KMS-11 (cell line): ENCODE data around the gene SYT1.

Experiments
- H2AFZ ChIP-seq: fragments of 200-600 bp; sonication (generic); 2 replicates; pipeline ENCODE4 v1.6.1; 2016; ENCODE audit warnings: antibody characterized with exemption, mixed run types, low read depth
- H3K27ac ChIP-seq: fragments of 200-600 bp; sonication (generic); 2 replicates; pipeline ENCODE4 v1.6.1; 2016; ENCODE audit warnings: mild to moderate bottlenecking, mixed run types
- H3K27me3 ChIP-seq: fragments of 200-600 bp; sonication (generic); 2 replicates; pipeline ENCODE4 v1.6.1; 2017; ENCODE audit warnings: mild to moderate bottlenecking, low read depth, mixed run types, moderate library complexity; ENCODE audit not compliant: insufficient read depth
- H3K36me3 ChIP-seq: fragments of 200-600 bp; sonication (generic); 2 replicates; pipeline ENCODE4 v1.6.1; 2017; ENCODE audit warnings: mild to moderate bottlenecking, mixed run types; ENCODE audit not compliant: insufficient read depth
- H3K4me1 ChIP-seq: fragments of 200-600 bp; sonication (generic); 2 replicates; pipeline ENCODE4 v1.6.1; 2016; ENCODE audit warnings: mild to moderate bottlenecking, low read depth, mixed run types; ENCODE audit not compliant: poor library complexity, severe bottlenecking
- H3K4me2 ChIP-seq: fragments of 200-600 bp; sonication (generic); 2 replicates; pipeline ENCODE4 v1.7.0; 2016; ENCODE audit warnings: mild to moderate bottlenecking, mixed run types
- H3K4me3 ChIP-seq: fragments of 200-600 bp; sonication (generic); IDR thresholded peaks from 2 replicates; pipeline ENCODE4 v1.6.1; 2017; ENCODE audit warnings: low read depth, low read length, mixed read lengths; ENCODE audit not compliant: insufficient read depth
- H3K79me2 ChIP-seq: fragments of 200-600 bp; sonication (generic); 2 replicates; pipeline ENCODE4 v1.6.1; 2016; ENCODE audit warnings: low read depth, mixed run types; ENCODE audit not compliant: insufficient read depth
- H3K9ac ChIP-seq: fragments of 200-600 bp; sonication (generic); 2 replicates; pipeline ENCODE4 v1.6.1; 2016; ENCODE audit warnings: mild to moderate bottlenecking, mixed run types
- H4K20me1 ChIP-seq: fragments of 200-600 bp; sonication (generic); 2 replicates; pipeline ENCODE4 v1.6.1; 2016; ENCODE audit warnings: mild to moderate bottlenecking, mixed run types; ENCODE audit not compliant: insufficient read depth
- TF ChIP-seq, protein P1 (sequence below): fragments of 200-600 bp; sonication (generic); conservative IDR thresholded peaks from 2 replicates; pipeline ENCODE4 v1.6.1; 2017; ENCODE audit warnings: low read depth, mild to moderate bottlenecking, antibody characterized with exemption, low read length, moderate library complexity, mixed read lengths

Gene SYT1

DNA sequence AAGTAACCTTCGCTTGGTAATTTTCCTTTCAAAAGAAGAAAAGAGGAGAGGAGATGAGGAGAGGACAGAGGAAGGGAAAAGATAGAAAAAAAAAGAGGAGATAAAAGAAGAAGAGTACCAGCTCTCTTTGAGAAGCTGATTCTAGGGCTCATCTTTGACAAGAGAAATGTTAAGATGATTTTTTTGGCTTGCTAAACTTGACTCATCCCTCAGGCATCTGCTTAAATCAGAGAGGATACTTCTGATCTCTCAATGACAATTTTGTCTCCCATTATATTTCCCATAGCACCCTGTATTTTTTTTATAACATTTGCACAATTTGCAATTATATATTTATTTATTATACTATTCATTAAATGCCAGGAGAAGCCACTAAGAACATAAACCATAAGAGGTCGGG, 17.1 kb downstream of the SYT1 start:
- Histone ChIP-seq H3K79me2 (no peaks in the 10 kb centered on the region), H3K27ac (no peak overlapping the region), H3K9ac (no peak overlapping the region), H3K4me2 (no peak overlapping the region), H3K4me1 (no peaks in the 10 kb centered on the region), H3K36me3 (no peaks in the 10 kb centered on the region), H3K27me3 (no peaks in the 10 kb centered on the region), H4K20me1 (no peaks in the 10 kb centered on the region; the same call in 1 of the 2 replicates), H2AFZ (no peak overlapping the region), H3K4me3 (no peak overlapping the region)
- TF ChIP-seq, protein P1, sequence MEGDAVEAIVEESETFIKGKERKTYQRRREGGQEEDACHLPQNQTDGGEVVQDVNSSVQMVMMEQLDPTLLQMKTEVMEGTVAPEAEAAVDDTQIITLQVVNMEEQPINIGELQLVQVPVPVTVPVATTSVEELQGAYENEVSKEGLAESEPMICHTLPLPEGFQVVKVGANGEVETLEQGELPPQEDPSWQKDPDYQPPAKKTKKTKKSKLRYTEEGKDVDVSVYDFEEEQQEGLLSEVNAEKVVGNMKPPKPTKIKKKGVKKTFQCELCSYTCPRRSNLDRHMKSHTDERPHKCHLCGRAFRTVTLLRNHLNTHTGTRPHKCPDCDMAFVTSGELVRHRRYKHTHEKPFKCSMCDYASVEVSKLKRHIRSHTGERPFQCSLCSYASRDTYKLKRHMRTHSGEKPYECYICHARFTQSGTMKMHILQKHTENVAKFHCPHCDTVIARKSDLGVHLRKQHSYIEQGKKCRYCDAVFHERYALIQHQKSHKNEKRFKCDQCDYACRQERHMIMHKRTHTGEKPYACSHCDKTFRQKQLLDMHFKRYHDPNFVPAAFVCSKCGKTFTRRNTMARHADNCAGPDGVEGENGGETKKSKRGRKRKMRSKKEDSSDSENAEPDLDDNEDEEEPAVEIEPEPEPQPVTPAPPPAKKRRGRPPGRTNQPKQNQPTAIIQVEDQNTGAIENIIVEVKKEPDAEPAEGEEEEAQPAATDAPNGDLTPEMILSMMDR = no peak

DNA sequence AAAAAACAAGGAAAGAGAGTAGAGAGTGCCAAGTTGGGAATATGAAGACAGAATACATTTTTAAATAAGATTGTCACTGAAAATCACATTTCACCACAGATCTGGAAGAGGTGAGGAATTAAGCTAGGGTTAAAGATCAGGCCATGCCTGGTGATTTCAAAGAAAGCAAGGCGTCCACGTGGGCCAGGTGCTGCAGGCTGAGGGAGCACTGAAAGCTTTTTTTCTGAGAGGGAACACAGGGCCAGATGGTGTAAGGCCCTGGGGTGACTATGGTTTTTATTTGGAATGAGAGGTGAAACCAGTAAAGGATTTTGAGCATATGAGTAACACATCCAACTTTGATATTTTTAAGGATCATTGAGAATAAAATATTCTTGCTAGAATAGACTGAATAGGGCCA, 20.9 kb downstream of the SYT1 start:
- Histone ChIP-seq H3K4me1 (no peaks in the 10 kb centered on the region), H3K4me3 (no peak overlapping the region), H3K9ac (no peak overlapping the region), H3K79me2 (no peaks in the 10 kb centered on the region), H3K4me2 (no peak overlapping the region), H2AFZ (no peak overlapping the region), H3K36me3 (no peaks in the 10 kb centered on the region), H3K27me3 (no peaks in the 10 kb centered on the region), H3K27ac (no peak overlapping the region), H4K20me1 (no peaks in the 10 kb centered on the region; the same call in 1 of the 2 replicates)
- TF ChIP-seq, protein P1 = no peak

DNA sequence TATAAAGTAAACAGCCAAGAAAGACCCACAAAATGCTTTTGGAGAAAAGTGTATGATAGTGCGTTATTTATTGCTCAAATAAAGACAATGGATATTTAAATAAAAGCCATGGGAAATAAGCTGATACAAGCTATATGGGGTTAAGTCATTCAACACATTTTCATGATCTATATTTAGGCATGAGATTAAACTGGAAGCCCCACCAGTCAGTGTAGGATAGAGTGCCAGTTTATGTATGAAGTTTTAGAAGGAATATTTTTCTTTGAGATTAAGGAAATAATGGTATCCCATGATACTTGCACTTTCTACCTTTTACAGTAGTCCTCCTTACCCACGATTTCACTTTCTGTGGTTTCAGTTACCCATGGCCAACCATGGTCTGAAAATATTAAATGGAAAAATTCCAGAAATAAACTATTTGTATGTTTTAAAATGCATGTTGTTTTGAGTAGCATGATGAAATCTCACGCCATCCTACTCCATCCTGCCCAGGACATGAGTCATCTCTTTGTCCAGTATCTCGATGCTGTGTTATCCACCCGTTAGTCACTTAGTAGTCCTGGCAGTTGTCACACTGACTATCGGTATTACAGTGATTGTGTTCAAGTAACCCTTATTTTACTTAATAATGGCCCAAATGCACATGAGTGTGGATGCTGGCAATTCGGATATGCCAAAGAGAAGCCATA, 22.3 kb downstream of the SYT1 start:
- H3K4me2 ChIP-seq = no peak overlapping the region
- no peaks in the 10 kb centered on the region for H3K79me2 ChIP-seq
- no peaks in the 10 kb centered on the region for H3K36me3 ChIP-seq
- H3K27me3 ChIP-seq = no peaks in the 10 kb centered on the region
- H2AFZ ChIP-seq = no peak overlapping the region
- TF ChIP-seq, protein P1 = no peak
- H3K4me3 ChIP-seq = no peak overlapping the region
- H3K9ac ChIP-seq = no peak overlapping the region
- H4K20me1 ChIP-seq = no peaks in the 10 kb centered on the region; the same call in 1 of the 2 replicates
- H3K4me1 ChIP-seq = peaks cover 6% of the 10 kb centered on the region
- no peak overlapping the region for H3K27ac ChIP-seq

DNA sequence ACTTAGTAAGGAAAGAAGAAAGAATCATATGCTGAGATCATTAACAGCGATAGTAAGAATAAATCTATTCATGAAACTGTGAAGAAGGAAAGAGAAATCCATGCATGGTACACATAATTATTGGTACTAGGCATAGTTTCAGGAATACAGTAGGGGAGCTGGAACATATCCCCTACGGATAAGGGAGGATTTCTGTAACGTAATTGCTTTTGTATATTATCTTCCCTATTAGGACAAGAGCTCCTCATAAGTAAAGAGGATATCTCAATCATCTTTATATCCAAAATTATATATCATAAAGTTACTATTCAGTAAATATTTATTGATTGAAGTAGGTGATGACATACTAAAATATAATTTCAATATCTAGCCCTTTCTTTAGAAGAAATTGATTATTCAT, 22.9 kb downstream of the SYT1 start:
- H3K9ac ChIP-seq = no peak overlapping the region
- no peaks in the 10 kb centered on the region for H3K79me2 ChIP-seq
- no peaks in the 10 kb centered on the region; the same call in 1 of the 2 replicates for H4K20me1 ChIP-seq
- no peak overlapping the region for H3K4me3 ChIP-seq
- no peaks in the 10 kb centered on the region for H3K36me3 ChIP-seq
- no peak overlapping the region for H3K27ac ChIP-seq
- no peak overlapping the region for H2AFZ ChIP-seq
- H3K27me3 ChIP-seq = no peaks in the 10 kb centered on the region
- TF ChIP-seq, protein P1 = no peak
- no peak overlapping the region for H3K4me2 ChIP-seq
- H3K4me1 ChIP-seq = peaks cover 11% of the 10 kb centered on the region
